HepG2 (cell line): ENCODE results near the gene OR6S1. TPM values are rescaled to one million over a fixed set of nuclear protein-coding genes. Genes with fewer than 3 reads are reported as not detected.

ENCODE experiments used
- CAMTA2 ChIP-seq: sonication (generic); formaldehyde crosslinking; IDR thresholded peaks from 2 replicates; pipeline ENCODE4 v1.4.0; 2020; ENCODE audit warnings: mild to moderate bottlenecking, missing genetic modification reagents, borderline replicate concordance
- GATAD1 ChIP-seq: IDR thresholded peaks from 2 replicates; pipeline ENCODE4 v1.6.1; 2016; ENCODE audit warnings: missing genetic modification reagents, missing compliant biosample characterization
- GFI1 ChIP-seq: sonication (generic); formaldehyde crosslinking; IDR thresholded peaks from 2 replicates; pipeline ENCODE4 v1.5.0; 2020; ENCODE audit warnings: missing genetic modification reagents, mild to moderate bottlenecking, borderline replicate concordance
- NFKBIZ ChIP-seq: IDR thresholded peaks from 2 replicates; pipeline ENCODE4 v1.6.1; 2018; ENCODE audit warnings: missing genetic modification reagents, missing compliant biosample characterization
- RBFOX2 ChIP-seq: fragments of 200-400 bp; formaldehyde crosslinking; IDR thresholded peaks from 2 replicates; pipeline ENCODE4 v1.6.1; 2017; ENCODE audit warnings: low read depth, mild to moderate bottlenecking, low read length
- SP2 ChIP-seq: sonication (generic); formaldehyde crosslinking; IDR thresholded peaks from 2 replicates; pipeline ENCODE4 v1.5.1; 2020; ENCODE audit warnings: mild to moderate bottlenecking, missing genetic modification reagents
- ZFY ChIP-seq: sonication (generic); formaldehyde crosslinking; IDR thresholded peaks from 2 replicates; pipeline ENCODE4 v1.4.0; 2020; ENCODE audit warnings: missing genetic modification reagents
- ZNF7 ChIP-seq: IDR thresholded peaks from 2 replicates; pipeline ENCODE4 v1.6.1; 2016; ENCODE audit warnings: missing biosample characterization, missing genetic modification reagents
- ZNF773 ChIP-seq: sonication (generic); formaldehyde crosslinking; IDR thresholded peaks from 2 replicates; pipeline ENCODE4 v1.4.0; 2020; ENCODE audit warnings: missing genetic modification reagents, borderline replicate concordance
- ZNF776 ChIP-seq: sonication (generic); formaldehyde crosslinking; IDR thresholded peaks from 2 replicates; pipeline ENCODE4 v1.4.0; 2020; ENCODE audit warnings: mild to moderate bottlenecking, missing genetic modification reagents
- ZNF839 ChIP-seq: sonication (generic); formaldehyde crosslinking; IDR thresholded peaks from 2 replicates; pipeline ENCODE4 v1.4.0; 2020; ENCODE audit warnings: missing genetic modification reagents, mild to moderate bottlenecking, borderline replicate concordance
- polyA plus RNA-seq, 8 experiments: library from polyadenylated mRNA; depleted of rRNA in 3 of 8; stranded (reverse) in 7 of 8; unstranded in 1 of 8; fragments of >200 nt; fragmentation: Illumina TruSeq in 4 of 8; extraction: Trizol in 4 of 8; gene quantifications; 2 replicates each; pipeline versions ENCODE4 v1.2.1 to v1.2.3, GENCODE V29; 2011 to 2016; ENCODE audit warnings: low read depth in 4 of 8, missing spikeins in 1 of 8, mixed read lengths in 1 of 8; ENCODE audit not compliant: insufficient read depth in 1 of 8
- total RNA-seq, 5 experiments: library from RNA; depleted of rRNA; stranded (reverse); fragments of >200 nt; fragmentation: Illumina TruSeq; extraction: Trizol; gene quantifications; 2 replicates each; pipeline ENCODE4 v1.2.3, GENCODE V29; 2016; ENCODE audit warnings: low read depth in 1 of 5
- TF ChIP-seq, protein P1 (sequence below): IDR thresholded peaks from 2 replicates; pipeline ENCODE4 v1.6.1; 2016; ENCODE audit warnings: low read depth
- TF ChIP-seq, protein P2 (sequence below): sonication (generic); formaldehyde crosslinking; IDR thresholded peaks from 2 replicates; pipeline ENCODE4 v1.4.0; 2020; ENCODE audit warnings: missing genetic modification reagents
- TF ChIP-seq, protein P3 (sequence below): sonication (generic); formaldehyde crosslinking; IDR thresholded peaks from 2 replicates; pipeline ENCODE4 v1.4.0; 2020; ENCODE audit warnings: missing genetic modification reagents, mild to moderate bottlenecking, borderline replicate concordance
- TF ChIP-seq, protein P4 (sequence below): sonication (generic); formaldehyde crosslinking; IDR thresholded peaks from 2 replicates; pipeline ENCODE4 v1.5.1; 2020; ENCODE audit warnings: missing genetic modification reagents, mild to moderate bottlenecking, borderline replicate concordance
- TF ChIP-seq, protein P5 (sequence below): sonication (generic); formaldehyde crosslinking; IDR thresholded peaks from 2 replicates; pipeline ENCODE4 v1.8.0; 2022; ENCODE audit warnings: mild to moderate bottlenecking, missing genetic modification reagents, borderline replicate concordance
- TF ChIP-seq, protein P6 (sequence below): sonication (generic); formaldehyde crosslinking; IDR thresholded peaks from 2 replicates; pipeline ENCODE4 v1.5.1; 2020; ENCODE audit warnings: missing genetic modification reagents, mild to moderate bottlenecking, borderline replicate concordance

The OR6S1 gene
- total and polyA plus RNA-seq, 2 of the 13 experiments (the other 11 are each of a cell fraction or from before 2014, with no cell fraction given) = 0.09 TPM; not detected in 1

DNA sequence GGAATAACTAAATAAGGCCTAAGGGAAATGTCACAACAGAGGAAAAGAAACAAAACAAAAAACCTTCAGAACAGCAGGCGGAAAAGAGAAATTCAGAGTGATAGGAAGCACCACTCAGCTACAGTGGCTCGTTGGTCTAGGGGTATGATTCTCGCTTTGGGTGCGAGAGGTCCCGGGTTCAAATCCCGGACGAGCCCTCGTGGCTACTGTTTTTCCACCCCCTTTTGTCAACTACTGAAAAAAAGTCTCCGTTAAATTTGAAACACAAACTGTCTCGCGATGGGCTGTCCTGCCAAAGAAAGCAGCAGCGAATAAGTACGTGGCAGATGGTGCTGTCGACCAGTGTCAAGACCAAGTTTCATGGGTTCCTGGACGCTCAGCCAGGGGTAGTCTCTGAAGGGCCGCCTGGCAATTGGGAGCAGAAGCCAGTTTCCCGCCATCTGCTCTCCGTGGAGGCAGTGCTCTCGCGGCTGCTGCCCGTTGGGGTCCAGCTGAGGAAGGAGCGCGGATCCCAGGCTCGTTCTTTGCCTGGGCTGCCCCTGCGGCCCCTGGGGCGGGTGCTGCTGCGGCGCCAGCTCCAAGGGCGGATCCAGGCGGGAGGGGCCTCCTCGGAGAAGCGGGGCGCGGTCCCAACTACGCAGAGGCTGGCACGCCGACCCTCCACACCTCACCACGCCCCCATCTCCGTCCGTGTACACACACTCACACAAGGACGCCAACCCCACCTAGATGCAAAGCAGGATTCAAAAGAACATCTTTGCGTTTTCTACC, 42.6 kb upstream of the OR6S1 start, which contains the start of gene RNASE4 (continued):
- TF ChIP-seq, protein P1, sequence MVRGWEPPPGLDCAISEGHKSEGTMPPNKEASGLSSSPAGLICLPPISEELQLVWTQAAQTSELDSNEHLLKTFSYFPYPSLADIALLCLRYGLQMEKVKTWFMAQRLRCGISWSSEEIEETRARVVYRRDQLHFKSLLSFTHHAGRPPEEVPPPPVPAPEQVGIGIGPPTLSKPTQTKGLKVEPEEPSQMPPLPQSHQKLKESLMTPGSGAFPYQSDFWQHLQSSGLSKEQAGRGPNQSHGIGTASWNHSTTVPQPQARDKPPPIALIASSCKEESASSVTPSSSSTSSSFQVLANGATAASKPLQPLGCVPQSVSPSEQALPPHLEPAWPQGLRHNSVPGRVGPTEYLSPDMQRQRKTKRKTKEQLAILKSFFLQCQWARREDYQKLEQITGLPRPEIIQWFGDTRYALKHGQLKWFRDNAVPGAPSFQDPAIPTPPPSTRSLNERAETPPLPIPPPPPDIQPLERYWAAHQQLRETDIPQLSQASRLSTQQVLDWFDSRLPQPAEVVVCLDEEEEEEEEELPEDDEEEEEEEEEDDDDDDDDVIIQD (CRISPR knock-in tag) = peak; percentile 27; the same call in 1 of the 2 replicates
- TF ChIP-seq, protein P2, sequence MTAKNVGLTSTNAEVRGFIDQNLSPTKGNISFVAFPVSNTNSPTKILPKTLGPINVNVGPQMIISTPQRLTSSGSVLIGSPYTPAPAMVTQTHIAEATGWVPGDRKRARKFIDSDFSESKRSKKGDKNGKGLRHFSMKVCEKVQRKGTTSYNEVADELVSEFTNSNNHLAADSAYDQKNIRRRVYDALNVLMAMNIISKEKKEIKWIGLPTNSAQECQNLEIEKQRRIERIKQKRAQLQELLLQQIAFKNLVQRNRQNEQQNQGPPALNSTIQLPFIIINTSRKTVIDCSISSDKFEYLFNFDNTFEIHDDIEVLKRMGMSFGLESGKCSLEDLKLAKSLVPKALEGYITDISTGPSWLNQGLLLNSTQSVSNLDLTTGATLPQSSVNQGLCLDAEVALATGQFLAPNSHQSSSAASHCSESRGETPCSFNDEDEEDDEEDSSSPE (CRISPR knock-in tag) = peak; percentile 75; the same call in 1 of the 2 replicates
- TF ChIP-seq ZNF7 (CRISPR knock-in tag) (no peak), ZFY (CRISPR knock-in tag) (no peak; the same call in 1 of the 2 replicates), GFI1 (no peak), CAMTA2 (CRISPR knock-in tag) (no peak), GATAD1 (peak; percentile 56), NFKBIZ (peak; percentile 61; the same call in 1 of the 2 replicates), ZNF839 (CRISPR knock-in tag) (no peak), ZNF773 (CRISPR knock-in tag) (peak; percentile 61; the same call in 1 of the 2 replicates), ZNF776 (no peak), SP2 (CRISPR knock-in tag) (peak; percentile 49; the same call in 1 of the 2 replicates), RBFOX2 (peak; percentile 97)
- TF ChIP-seq, protein P3, sequence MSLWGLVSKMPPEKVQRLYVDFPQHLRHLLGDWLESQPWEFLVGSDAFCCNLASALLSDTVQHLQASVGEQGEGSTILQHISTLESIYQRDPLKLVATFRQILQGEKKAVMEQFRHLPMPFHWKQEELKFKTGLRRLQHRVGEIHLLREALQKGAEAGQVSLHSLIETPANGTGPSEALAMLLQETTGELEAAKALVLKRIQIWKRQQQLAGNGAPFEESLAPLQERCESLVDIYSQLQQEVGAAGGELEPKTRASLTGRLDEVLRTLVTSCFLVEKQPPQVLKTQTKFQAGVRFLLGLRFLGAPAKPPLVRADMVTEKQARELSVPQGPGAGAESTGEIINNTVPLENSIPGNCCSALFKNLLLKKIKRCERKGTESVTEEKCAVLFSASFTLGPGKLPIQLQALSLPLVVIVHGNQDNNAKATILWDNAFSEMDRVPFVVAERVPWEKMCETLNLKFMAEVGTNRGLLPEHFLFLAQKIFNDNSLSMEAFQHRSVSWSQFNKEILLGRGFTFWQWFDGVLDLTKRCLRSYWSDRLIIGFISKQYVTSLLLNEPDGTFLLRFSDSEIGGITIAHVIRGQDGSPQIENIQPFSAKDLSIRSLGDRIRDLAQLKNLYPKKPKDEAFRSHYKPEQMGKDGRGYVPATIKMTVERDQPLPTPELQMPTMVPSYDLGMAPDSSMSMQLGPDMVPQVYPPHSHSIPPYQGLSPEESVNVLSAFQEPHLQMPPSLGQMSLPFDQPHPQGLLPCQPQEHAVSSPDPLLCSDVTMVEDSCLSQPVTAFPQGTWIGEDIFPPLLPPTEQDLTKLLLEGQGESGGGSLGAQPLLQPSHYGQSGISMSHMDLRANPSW (CRISPR knock-in tag) = peak; percentile 78; the same call in 1 of the 2 replicates
- TF ChIP-seq, protein P4, sequence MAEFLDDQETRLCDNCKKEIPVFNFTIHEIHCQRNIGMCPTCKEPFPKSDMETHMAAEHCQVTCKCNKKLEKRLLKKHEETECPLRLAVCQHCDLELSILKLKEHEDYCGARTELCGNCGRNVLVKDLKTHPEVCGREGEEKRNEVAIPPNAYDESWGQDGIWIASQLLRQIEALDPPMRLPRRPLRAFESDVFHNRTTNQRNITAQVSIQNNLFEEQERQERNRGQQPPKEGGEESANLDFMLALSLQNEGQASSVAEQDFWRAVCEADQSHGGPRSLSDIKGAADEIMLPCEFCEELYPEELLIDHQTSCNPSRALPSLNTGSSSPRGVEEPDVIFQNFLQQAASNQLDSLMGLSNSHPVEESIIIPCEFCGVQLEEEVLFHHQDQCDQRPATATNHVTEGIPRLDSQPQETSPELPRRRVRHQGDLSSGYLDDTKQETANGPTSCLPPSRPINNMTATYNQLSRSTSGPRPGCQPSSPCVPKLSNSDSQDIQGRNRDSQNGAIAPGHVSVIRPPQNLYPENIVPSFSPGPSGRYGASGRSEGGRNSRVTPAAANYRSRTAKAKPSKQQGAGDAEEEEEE (CRISPR knock-in tag) = no peak; the same call in 1 of the 2 replicates
- TF ChIP-seq, protein P5, sequence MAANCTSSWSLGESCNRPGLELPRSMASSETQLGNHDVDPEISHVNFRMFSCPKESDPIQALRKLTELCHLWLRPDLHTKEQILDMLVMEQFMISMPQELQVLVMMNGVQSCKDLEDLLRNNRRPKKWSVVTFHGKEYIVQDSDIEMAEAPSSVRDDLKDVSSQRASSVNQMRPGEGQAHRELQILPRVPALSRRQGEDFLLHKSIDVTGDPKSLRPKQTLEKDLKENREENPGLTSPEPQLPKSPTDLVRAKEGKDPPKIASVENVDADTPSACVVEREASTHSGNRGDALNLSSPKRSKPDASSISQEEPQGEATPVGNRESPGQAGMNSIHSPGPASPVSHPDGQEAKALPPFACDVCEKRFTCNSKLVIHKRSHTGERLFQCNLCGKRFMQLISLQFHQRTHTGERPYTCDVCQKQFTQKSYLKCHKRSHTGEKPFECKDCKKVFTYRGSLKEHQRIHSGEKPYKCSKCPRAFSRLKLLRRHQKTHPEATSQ (CRISPR knock-in tag) = peak; percentile 82; the same call in 1 of the 2 replicates
- TF ChIP-seq, protein P6, sequence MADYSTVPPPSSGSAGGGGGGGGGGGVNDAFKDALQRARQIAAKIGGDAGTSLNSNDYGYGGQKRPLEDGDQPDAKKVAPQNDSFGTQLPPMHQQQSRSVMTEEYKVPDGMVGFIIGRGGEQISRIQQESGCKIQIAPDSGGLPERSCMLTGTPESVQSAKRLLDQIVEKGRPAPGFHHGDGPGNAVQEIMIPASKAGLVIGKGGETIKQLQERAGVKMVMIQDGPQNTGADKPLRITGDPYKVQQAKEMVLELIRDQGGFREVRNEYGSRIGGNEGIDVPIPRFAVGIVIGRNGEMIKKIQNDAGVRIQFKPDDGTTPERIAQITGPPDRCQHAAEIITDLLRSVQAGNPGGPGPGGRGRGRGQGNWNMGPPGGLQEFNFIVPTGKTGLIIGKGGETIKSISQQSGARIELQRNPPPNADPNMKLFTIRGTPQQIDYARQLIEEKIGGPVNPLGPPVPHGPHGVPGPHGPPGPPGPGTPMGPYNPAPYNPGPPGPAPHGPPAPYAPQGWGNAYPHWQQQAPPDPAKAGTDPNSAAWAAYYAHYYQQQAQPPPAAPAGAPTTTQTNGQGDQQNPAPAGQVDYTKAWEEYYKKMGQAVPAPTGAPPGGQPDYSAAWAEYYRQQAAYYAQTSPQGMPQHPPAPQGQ = no peak
